Fibroblast of the conjunctiva (primary cell): Measurements from ENCODE around the gene STING1.
"Not testable (repeated sequence)": the region's sequence is repeated elsewhere in the genome, so short reads cannot be mapped to it uniquely, and the experiment has no call there.

ENCODE experiments used
- DNase-seq: peaks from one replicate; pipeline ENCODE4 v3.0.0-alpha.2; 2010; ENCODE audit warnings: low read depth

The STING1 gene

GRCh38 chr5:139482050-139482889, at the start of gene STING1:
STING1 (minus strand) TSS chr5:139482758; CDS start chr5:139481704, 1,054 bp downstream.
- DNase-seq = peak; percentile 90

GRCh38 chr5:139531772-139532169, 49.2 kb upstream of the STING1 start:
- DNase-seq = no peak

- not testable (repeated sequence) for DNase-seq
These were observed 47.5 kb upstream of the STING1 start for GRCh38 chr5:139530079-139530478.

GRCh38 chr5:139528695-139529094, 46.1 kb upstream of the STING1 start:
- not testable (repeated sequence) for DNase-seq

- not testable (repeated sequence) for DNase-seq
These were observed 45.4 kb upstream of the STING1 start for GRCh38 chr5:139527896-139528467.

GRCh38 chr5:139527090-139527470, 44.5 kb upstream of the STING1 start:
- not testable (repeated sequence) for DNase-seq

GRCh38 chr5:139526309-139527089, 43.9 kb upstream of the STING1 start:
- DNase-seq = not testable (repeated sequence)

- not testable (repeated sequence) for DNase-seq
These were observed 43.2 kb upstream of the STING1 start for GRCh38 chr5:139525586-139526308.

- no peak for DNase-seq
These were observed 42.5 kb upstream of the STING1 start for GRCh38 chr5:139524940-139525585.

- DNase-seq = no peak
These were observed 41.9 kb upstream of the STING1 start for GRCh38 chr5:139524446-139524845.

GRCh38 chr5:139523635-139524445, 41.3 kb upstream of the STING1 start:
- DNase-seq = no peak

- peak; percentile 63 for DNase-seq
These were observed 35.4 kb upstream of the STING1 start for GRCh38 chr5:139517683-139518564.

GRCh38 chr5:139514486-139514856, 31.9 kb upstream of the STING1 start:
- no peak for DNase-seq

GRCh38 chr5:139513852-139514485, 31.4 kb upstream of the STING1 start:
- no peak for DNase-seq

GRCh38 chr5:139513434-139513833, 30.9 kb upstream of the STING1 start:
- DNase-seq = peak; percentile 65

GRCh38 chr5:139512786-139513390, 30.3 kb upstream of the STING1 start:
- DNase-seq = no peak

- DNase-seq = not testable (repeated sequence)
These were observed 22.2 kb upstream of the STING1 start for GRCh38 chr5:139504722-139505121.

GRCh38 chr5:139503879-139504278, 21.3 kb upstream of the STING1 start:
- DNase-seq = not testable (repeated sequence)
